HUES64 (cell line): ENCODE results near the gene KCNQ5.

ENCODE experiments used
- H3K27ac ChIP-seq: 2 replicates; pipeline ENCODE4 v1.7.0; 2013; ENCODE audit warnings: low read depth, low read length, inconsistent platforms
- H3K27me3 ChIP-seq: 2 replicates; pipeline ENCODE4 v1.6.1; 2013; ENCODE audit warnings: mild to moderate bottlenecking, low read length; ENCODE audit not compliant: insufficient read depth
- H3K36me3 ChIP-seq: 2 replicates; pipeline ENCODE4 v1.6.1; 2013; ENCODE audit warnings: mild to moderate bottlenecking, low read length; ENCODE audit not compliant: insufficient read depth
- H3K4me1 ChIP-seq: 2 replicates; pipeline ENCODE4 v1.6.1; 2013; ENCODE audit warnings: mild to moderate bottlenecking, low read length, moderate library complexity; ENCODE audit not compliant: insufficient read depth
- H3K4me3 ChIP-seq: 2 replicates; pipeline ENCODE4 v1.5.1; 2013; ENCODE audit warnings: mild to moderate bottlenecking, low read length, moderate library complexity
- H3K9ac ChIP-seq: 2 replicates; pipeline ENCODE4 v1.6.1; 2013; ENCODE audit warnings: mild to moderate bottlenecking, low read depth, low read length
- H3K9me3 ChIP-seq: 2 replicates; pipeline ENCODE4 v1.6.1; 2013; ENCODE audit warnings: low read depth, low read length; ENCODE audit not compliant: insufficient read depth
- WGBS: fragments of 150-250, 120-280 bp; methylation state at CpG from one replicate; pipeline ENCODE4 v1.1.7; 2013; ENCODE audit warnings: missing lambda C conversion rate; 5-methylcytosine and 5-hydroxymethylcytosine counted together

Gene KCNQ5

DNA sequence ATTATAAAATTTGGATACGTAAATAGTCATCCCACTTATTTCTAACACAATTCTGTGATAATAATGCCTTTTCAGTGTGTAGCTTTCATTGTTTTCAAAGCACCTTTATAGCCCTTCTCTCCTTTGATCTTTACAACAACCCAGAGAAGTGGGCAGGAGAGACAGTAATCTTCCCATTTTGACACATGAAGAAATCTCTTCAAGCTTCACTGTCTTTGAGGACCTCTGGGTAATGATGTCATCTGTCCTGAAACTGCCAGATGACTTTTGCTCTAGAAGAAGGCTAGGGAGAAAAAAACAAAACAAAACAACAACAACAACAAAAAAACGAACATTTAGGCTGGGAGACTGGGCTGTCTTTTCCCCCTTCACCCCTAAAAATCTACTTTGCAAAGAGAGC, 203.0 kb downstream of the KCNQ5 start:
- H3K9me3 ChIP-seq = no peaks in the 10 kb centered on the region
- 69% methylated on average over 1 of the region's 2 CpGs for WGBS
- H3K4me3 ChIP-seq = no peak overlapping the region
- H3K27ac ChIP-seq = no peak overlapping the region
- H3K4me1 ChIP-seq = peaks cover 8% of the 10 kb centered on the region; the same call in 1 of the 2 replicates
- no peaks in the 10 kb centered on the region for H3K27me3 ChIP-seq
- no peak overlapping the region for H3K9ac ChIP-seq
- H3K36me3 ChIP-seq = no peaks in the 10 kb centered on the region

DNA sequence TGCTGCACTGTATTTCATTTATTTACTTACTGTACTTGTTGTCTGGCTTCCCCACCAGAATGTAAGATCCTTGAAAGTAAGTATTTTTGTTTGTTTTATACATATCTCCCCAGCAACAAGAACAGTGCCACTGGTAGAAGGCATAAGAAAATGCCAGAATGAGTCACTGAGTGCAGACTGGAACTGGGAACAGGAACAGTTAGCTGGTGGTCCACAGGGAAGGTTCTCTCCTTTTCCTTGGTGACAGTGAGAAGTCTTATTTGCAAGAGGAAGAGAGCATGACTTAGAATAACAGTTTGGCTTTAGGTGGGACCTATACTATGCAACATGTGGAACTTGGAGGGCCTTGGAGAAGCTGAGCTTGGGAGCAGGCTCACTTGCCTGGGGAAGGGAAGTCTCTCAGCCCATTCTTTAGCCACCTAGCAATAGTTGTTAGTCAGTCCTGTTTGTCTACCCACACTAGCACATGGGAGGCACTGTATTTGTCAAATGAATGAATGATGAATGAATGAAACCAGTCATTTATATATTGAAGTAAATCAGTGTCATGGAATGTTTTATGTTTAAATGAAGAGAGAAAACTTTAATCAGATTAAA, 203.5 kb downstream of the KCNQ5 start:
- no peak overlapping the region for H3K27ac ChIP-seq
- H3K9me3 ChIP-seq = no peaks in the 10 kb centered on the region
- no peak overlapping the region for H3K9ac ChIP-seq
- no peaks in the 10 kb centered on the region for H3K27me3 ChIP-seq
- peaks cover 8% of the 10 kb centered on the region; the same call in 1 of the 2 replicates for H3K4me1 ChIP-seq
- H3K36me3 ChIP-seq = no peaks in the 10 kb centered on the region
- H3K4me3 ChIP-seq = no peak overlapping the region

DNA sequence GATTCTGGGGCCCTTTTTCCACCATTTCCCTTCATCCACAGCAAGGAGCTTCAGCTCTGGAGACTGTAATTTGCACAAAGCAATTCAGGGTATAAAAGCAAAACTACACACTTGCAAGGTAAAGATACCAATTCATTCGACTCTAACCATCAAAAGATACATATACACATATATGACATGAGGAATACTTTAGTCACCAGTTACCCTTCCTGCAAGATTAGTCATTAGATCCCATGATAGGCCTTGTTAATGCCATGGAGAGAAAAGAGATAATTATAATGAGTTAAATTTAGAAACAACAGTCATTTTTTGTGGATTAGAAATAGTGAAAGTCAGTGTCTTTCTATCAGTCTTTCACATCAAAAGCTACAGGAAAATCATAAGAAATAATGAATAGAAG, 204.2 kb downstream of the KCNQ5 start:
- Histone ChIP-seq H3K27ac (no peak overlapping the region), H3K9me3 (no peaks in the 10 kb centered on the region), H3K4me1 (peaks cover 8% of the 10 kb centered on the region; the same call in 1 of the 2 replicates), H3K36me3 (no peaks in the 10 kb centered on the region), H3K4me3 (no peak overlapping the region), H3K9ac (no peak overlapping the region), H3K27me3 (no peaks in the 10 kb centered on the region)
- 86% methylated on average over 1 of the region's 1 CpG for WGBS

DNA sequence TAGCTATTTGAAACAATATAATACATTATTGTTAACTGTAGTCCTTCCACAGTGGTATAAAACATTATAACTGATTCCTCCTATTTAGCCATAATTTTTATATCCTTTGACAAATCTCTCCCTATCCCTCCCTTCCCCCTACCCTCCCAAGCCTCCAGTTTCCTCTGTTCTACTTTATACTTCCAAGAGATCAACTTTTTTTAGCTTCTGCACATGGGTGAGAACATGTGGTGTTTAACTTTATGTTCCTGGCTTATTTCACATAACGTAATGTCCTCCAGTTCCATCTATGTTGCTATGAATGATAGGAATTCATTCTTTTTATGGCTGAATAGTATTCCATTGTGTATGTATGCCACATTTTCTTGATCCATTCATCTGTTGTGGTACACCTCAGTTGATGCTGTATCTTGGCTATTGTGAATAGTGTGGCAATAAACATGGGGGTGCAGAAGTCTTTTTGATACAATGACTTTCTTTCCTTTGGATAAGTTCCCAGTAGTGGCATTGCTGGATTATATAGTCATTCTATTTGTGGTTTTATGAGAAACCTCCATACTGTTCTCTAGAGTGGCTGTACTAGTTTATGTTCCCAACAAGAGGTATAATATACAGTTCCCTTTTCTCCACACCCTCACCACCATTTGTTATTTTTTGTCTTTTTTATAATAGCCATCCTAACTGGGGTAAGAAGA, 205.0 kb downstream of the KCNQ5 start:
- Histone ChIP-seq H3K9ac (no peak overlapping the region), H3K27ac (no peak overlapping the region), H3K9me3 (no peaks in the 10 kb centered on the region)

DNA sequence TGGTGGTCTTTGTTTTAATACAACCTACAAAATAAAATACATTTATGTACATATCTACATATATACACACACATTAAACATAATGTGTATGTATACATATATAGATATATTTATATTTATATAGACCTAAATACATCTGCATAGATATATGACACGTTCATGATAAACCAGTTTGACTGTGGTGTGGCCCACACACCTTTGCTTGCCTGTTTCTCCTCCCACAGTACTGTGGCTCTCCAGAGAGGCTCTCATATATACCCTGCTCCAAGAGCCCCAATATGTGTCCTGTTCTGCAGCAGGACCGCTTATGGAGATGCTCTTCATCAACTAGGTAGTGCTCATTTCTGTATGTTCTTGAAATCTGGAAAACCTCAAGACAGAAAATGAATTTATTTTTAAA, 207.0 kb downstream of the KCNQ5 start:
- H3K4me3 ChIP-seq = no peak overlapping the region

More for the DNA sequence above, 205.0 kb downstream of the KCNQ5 start:
- Histone ChIP-seq H3K27me3 (no peaks in the 10 kb centered on the region), H3K4me3 (no peak overlapping the region), H3K4me1 (peaks cover 8% of the 10 kb centered on the region; the same call in 1 of the 2 replicates), H3K36me3 (no peaks in the 10 kb centered on the region)
- WGBS = 100% methylated on average over 1 of the region's 1 CpG

DNA sequence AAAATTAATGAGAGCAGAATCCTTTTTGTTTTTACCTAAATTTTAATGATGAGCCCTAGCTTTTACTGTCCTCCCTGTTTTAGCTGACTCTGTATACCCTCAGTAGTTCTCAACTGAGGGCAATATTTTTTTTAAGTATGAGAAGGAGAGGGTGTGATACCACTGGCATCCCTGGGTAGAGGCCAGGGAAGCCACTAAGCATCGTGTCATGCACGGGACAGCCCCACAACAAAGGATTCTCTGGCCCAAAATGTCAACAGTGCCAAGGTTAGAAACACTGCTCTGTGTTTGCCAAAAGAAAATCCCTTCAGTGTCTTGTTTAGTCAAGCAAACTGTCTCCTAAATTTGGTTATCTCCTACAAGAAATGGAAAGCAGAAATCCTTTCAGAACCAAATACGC, 210.4 kb downstream of the KCNQ5 start:
- Histone ChIP-seq H3K4me3 (no peak overlapping the region), H3K9me3 (no peaks in the 10 kb centered on the region), H3K36me3 (no peaks in the 10 kb centered on the region), H3K4me1 (no peaks in the 10 kb centered on the region), H3K9ac (no peak overlapping the region), H3K27me3 (no peaks in the 10 kb centered on the region), H3K27ac (no peak overlapping the region)
- WGBS = 84% methylated on average over 3 of the region's 3 CpGs

More for the DNA sequence above, 207.0 kb downstream of the KCNQ5 start:
- no peaks in the 10 kb centered on the region for H3K4me1 ChIP-seq
- H3K9me3 ChIP-seq = no peaks in the 10 kb centered on the region
- H3K27me3 ChIP-seq = no peaks in the 10 kb centered on the region
- no peaks in the 10 kb centered on the region for H3K36me3 ChIP-seq
- H3K27ac ChIP-seq = no peak overlapping the region
- 100% methylated on average over 2 of the region's 2 CpGs for WGBS
- no peak overlapping the region for H3K9ac ChIP-seq

DNA sequence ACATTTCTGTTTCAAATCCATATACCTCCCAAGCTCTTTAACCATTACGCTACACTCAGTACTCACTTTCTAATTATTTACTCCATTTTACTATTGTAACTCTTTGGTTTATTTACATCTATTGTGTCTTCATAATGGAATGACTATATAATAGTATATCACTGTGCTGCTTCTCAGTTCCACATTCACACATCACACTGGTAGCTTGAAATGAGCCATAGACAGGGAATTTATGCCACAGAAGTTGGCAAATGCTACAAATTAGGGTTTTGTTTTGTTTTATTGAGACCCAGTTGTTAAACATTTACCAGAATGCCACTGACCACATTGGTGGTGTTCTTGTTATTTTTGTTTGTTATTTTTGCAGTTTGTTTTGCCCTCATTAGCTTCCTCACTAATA, 213.9 kb downstream of the KCNQ5 start:
- Histone ChIP-seq H3K36me3 (no peaks in the 10 kb centered on the region), H3K27me3 (no peaks in the 10 kb centered on the region), H3K27ac (no peak overlapping the region), H3K9me3 (no peaks in the 10 kb centered on the region), H3K9ac (no peak overlapping the region), H3K4me1 (no peaks in the 10 kb centered on the region), H3K4me3 (no peak overlapping the region)
- WGBS = 0% methylated on average over 1 of the region's 1 CpG

DNA sequence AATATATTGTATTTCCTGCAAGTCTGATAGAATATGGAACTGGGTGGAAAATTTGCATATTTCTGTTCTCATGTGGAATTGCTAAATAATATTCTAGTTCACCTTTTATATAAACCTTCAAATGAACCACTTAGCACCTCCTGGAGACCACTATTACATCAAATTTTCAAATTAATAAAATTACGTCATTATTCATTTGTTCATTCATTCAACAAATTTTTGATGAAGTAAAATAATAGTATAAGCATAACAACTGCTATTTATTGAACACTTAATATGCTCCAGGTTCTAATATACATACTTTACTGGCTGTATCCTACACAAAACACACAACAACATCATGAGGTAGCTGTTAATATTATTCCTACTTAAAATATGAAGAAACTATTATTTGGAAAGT, 215.1 kb downstream of the KCNQ5 start:
- no peaks in the 10 kb centered on the region for H3K4me1 ChIP-seq
- H3K4me3 ChIP-seq = no peak overlapping the region
- no peak overlapping the region for H3K27ac ChIP-seq
- H3K27me3 ChIP-seq = no peaks in the 10 kb centered on the region
- no peaks in the 10 kb centered on the region for H3K36me3 ChIP-seq
- no peaks in the 10 kb centered on the region for H3K9me3 ChIP-seq
- WGBS = 100% methylated on average over 1 of the region's 1 CpG
- no peak overlapping the region for H3K9ac ChIP-seq

DNA sequence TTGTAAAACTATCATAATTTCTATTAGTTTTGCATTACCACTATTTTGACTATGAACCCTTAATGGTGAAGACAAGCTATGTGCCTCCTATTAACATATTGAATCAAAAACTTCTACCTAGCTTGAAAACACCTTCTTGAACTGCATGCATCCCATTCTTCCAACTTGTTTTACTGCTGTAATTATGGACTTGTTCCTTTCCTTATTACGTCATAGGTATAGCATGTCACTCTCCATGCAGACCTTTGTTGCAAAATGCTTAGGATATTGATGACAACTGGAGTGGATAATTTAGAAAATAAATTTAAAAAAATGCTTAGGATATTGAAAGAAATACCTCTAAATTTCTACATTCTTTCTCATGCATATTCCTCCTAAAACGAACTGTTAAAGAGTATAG, 219.3 kb downstream of the KCNQ5 start:
- Histone ChIP-seq H3K4me1 (no peaks in the 10 kb centered on the region), H3K4me3 (no peak overlapping the region), H3K9me3 (no peaks in the 10 kb centered on the region), H3K9ac (no peak overlapping the region), H3K27ac (no peak overlapping the region), H3K36me3 (no peaks in the 10 kb centered on the region), H3K27me3 (no peaks in the 10 kb centered on the region)
- 80% methylated on average over 1 of the region's 2 CpGs for WGBS

DNA sequence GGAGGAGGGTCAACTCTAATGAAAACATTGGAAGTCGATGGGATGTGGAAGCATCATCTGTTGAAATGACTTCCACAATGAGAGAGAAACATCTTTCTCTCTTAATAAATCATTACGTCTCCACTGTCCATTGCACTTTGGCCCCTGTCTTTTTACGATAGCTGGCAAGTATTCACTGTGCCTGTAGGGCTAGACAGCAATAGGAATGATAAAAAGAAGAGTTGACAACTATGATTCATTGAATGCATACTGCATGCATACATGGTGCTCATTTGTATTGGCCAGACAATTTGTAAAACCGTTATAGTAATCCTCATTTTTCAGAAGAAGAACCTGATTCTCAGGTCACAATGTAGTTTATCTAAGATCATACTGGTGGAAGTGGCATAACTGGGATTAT, 220.3 kb downstream of the KCNQ5 start:
- Histone ChIP-seq H3K9me3 (no peaks in the 10 kb centered on the region), H3K27me3 (no peaks in the 10 kb centered on the region), H3K36me3 (no peaks in the 10 kb centered on the region), H3K4me3 (no peak overlapping the region), H3K27ac (no peak overlapping the region), H3K9ac (no peak overlapping the region), H3K4me1 (no peaks in the 10 kb centered on the region)
- WGBS = 95% methylated on average over 4 of the region's 4 CpGs

DNA sequence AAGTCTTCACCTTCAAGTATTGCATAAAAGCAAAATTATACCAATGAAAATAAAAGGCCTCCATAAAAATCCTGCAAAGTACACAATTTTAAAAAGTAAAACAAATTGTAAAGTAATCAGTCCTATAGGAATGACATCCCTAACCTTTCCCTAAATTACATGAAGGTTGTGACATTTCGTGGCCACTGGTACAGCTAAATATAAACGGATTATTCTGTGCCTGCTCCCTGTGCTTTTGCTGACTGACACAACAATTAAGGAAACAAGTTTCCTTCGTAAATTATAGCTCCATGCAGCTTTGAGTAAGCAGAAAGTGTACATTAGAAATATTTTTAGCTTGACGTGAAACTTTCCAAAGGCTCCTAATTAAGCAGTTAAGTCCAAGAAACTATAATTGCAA, 222.8 kb downstream of the KCNQ5 start:
- H3K27ac ChIP-seq = no peak overlapping the region
- 94% methylated on average over 4 of the region's 4 CpGs for WGBS
- H3K9me3 ChIP-seq = no peaks in the 10 kb centered on the region
- H3K4me1 ChIP-seq = no peaks in the 10 kb centered on the region
- H3K27me3 ChIP-seq = no peaks in the 10 kb centered on the region
- no peak overlapping the region for H3K4me3 ChIP-seq
- H3K36me3 ChIP-seq = no peaks in the 10 kb centered on the region
- H3K9ac ChIP-seq = no peak overlapping the region

DNA sequence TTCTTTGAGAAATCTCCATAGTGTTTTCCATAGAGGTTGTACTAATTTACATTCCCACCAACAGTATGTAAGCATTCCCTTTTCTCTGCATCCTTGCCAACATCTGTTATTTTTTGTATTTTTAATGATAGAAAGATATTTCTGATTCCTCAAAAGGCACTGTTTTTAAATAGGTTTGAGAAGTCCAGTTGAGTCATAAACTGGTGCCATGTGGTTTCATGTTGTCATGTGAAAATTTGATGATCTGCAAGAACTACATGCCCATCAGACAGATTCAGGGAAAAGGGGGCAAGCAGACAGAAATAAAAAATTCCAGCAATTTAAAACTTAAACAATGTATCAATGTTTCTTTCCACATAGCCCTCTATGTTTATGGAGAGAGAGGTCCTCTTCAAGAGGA, 227.5 kb downstream of the KCNQ5 start:
- H3K27ac ChIP-seq = no peak overlapping the region
- H3K36me3 ChIP-seq = no peaks in the 10 kb centered on the region
- H3K27me3 ChIP-seq = no peaks in the 10 kb centered on the region
- no peak overlapping the region for H3K9ac ChIP-seq
- H3K9me3 ChIP-seq = no peaks in the 10 kb centered on the region
- no peak overlapping the region for H3K4me3 ChIP-seq
- no peaks in the 10 kb centered on the region for H3K4me1 ChIP-seq
